ENCODE measurements around the gene GPNMB.
"Not testable (repeated sequence)": the region's sequence is repeated elsewhere in the genome, so short reads cannot be mapped to it uniquely, and the experiment has no call there.

The GPNMB gene

DNA sequence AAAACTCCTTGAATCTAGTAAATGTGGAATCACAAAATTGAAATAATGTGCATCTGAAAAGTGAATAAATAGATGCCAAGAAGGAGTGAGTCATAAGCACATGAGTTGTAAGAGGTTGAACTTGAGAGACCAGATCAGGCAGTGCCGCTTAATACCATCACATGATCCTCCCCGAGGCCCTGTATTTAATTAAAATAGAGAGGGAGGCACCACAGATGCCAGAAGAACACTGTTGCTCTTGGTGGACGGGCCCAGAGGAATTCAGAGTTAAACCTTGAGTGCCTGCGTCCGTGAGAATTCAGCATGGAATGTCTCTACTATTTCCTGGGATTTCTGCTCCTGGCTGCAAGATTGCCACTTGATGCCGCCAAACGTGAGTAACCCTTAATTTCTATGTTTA, at the start of gene GPNMB:
Gene GPNMB, plus strand, starts transcription at position 221 of the 400 bp plus-strand sequence. Its CDS starts 83 bp downstream, at position 304.
- DNase-seq (ENCODE audit: extremely low read depth in 1 of 2, low read depth in 1 of 2), result no peak

DNA sequence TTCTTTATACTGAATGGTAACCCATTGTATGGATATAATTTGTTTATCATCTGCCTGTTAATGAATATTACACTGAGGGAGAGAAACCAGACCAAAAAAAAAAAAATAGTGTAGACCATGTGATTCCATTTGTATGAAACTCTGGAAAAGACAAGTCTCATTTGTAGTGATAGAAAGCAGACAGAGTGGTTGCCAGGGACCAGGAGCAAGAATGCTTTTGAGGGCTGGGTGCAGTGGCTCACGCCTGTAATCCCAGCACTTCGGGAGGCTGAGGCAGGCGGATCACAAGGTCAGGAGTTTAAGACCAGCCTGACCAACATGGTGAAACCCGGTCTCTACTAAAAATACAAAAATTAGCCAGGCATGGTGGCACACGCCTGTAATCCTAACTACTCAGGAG, 48.8 kb upstream of the GPNMB start:
- not testable (repeated sequence) for DNase-seq (ENCODE audit: extremely low read depth in 1 of 2, low read depth in 1 of 2)

DNA sequence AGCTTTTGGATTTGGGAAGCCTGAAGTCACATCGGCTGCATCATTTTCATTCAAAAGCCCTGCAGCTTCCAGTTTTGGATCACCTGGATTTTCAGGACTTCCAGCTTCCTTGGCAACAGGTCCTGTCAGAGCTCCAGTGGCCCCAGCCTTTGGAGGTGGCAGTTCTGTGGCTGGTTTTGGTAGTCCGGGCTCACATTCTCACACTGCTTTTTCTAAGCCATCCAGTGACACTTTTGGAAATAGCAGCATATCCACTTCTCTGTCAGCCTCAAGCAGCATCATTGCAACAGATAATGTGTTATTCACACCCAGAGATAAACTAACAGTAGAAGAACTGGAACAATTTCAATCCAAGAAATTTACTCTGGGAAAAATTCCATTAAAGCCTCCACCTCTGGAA, 46.2 kb upstream of the GPNMB start:
- no peak for DNase-seq (ENCODE audit: extremely low read depth in 1 of 2, low read depth in 1 of 2)

DNA sequence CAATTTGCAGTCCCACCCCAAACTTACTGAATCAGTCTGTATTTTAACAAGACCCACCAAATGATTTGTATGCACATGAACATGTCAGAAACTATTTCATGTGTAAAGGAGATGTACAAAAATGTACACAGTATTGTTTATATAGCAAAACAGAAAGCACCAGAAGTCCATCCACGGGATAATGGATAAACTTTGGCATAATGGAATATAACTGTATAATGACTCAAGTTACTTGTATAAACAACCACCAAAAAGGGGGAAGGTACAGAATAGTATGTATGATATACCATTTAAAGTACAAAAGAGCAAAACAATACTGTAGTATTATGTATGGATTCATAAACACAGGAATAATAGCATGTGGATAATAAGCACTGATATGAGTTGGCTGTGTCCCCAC, 42.3 kb upstream of the GPNMB start:
- DNase-seq (ENCODE audit: extremely low read depth in 1 of 2, low read depth in 1 of 2), result no peak

- DNase-seq (ENCODE audit: extremely low read depth in 1 of 2, low read depth in 1 of 2), result no peak
These were observed 41.0 kb upstream of the GPNMB start for GRCh38 chr7:23205577-23205908.

- no peak for DNase-seq (ENCODE audit: extremely low read depth in 1 of 2, low read depth in 1 of 2)
These were observed 40.4 kb upstream of the GPNMB start for GRCh38 chr7:23205909-23206767.

DNA sequence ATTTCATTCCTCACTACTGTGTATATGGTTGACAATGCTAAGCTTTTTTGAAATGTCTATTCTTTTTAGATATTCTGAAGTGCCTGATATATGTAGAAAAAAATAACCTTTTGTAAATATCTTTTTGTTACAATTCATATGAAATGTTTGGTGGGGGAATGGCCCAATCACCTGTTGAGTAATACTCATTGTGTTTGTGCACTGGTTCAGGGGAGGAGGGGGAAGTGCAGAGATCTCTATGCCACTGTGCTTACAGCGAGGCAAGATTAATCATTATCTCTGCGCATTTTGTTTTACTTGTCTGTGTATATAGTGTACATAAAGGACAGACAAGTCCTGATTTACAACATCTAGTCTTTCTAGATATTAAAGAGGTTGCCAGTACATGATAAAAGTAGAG, 39.6 kb upstream of the GPNMB start:
- no peak for DNase-seq (ENCODE audit: extremely low read depth in 1 of 2, low read depth in 1 of 2)

GRCh38 chr7:23207884-23208283, 38.7 kb upstream of the GPNMB start:
- DNase-seq (ENCODE audit: extremely low read depth in 1 of 2, low read depth in 1 of 2), result no peak

DNA sequence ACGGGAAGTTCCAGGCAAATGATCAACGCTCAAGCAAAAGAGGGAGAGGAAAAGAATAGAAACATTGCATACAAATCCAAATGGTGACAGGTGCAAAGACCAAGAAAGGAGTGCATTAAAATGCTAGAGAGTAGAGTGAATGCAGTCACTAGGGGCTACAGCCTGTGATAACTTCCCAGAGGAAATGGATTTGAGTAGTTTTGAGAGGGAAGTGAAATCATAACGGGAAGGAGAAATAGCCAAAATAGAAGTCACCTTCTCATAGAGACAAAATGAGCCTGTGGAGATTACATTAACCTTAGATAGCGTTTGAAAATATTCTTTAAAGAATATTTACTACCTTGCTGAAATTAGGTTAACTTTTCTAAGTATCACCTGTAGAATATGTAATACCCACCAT, 38.3 kb upstream of the GPNMB start:
- DNase-seq (ENCODE audit: extremely low read depth in 1 of 2, low read depth in 1 of 2), result no peak

GRCh38 chr7:23210506-23210905, 36.1 kb upstream of the GPNMB start:
- no peak for DNase-seq (ENCODE audit: extremely low read depth in 1 of 2, low read depth in 1 of 2)

DNA sequence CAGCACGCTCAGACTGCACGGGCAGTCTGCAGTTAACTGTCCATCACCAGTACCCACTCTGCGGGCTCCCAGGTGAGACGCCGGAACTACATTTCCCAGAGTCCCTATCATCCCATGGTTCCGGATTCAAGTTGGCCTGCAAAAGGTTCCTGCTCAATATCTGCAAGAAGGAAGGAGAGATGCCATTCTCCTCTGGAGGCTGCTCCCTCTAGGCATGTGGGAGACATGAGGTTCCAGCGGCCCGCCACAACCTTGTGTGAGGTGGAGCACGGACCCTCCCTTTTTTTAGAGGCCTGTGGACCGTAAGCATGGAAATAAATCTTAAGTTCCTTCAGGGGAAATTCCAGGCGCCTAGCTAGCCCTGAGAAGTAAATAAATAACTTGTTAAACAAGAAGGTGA, 35.0 kb upstream of the GPNMB start:
- DNase-seq (ENCODE audit: extremely low read depth in 1 of 2, low read depth in 1 of 2), result no peak

DNA sequence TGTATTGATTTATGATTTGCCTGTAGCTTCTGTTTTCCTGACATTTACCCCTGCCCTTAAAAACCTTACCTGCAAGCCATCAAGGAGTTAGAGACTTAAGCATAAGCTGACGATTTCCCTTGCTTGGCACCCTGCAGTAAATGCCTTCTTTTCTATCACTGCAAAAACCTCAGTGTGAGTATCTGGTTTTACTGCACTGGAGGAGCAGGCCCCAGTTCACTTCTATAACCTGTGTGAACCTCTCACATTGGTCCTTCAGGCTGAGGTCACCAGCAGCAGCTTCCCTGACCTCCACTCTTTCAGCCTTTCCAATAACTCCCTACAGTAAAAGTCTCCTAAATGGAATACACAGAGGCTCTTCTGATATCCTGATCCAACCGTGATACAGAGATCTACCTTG, 34.2 kb upstream of the GPNMB start:
- no peak for DNase-seq (ENCODE audit: extremely low read depth in 1 of 2, low read depth in 1 of 2)

- no peak for DNase-seq (ENCODE audit: extremely low read depth in 1 of 2, low read depth in 1 of 2)
These were observed 33.7 kb upstream of the GPNMB start for GRCh38 chr7:23212841-23213240.

GRCh38 chr7:23213755-23214154, 32.8 kb upstream of the GPNMB start:
- no peak for DNase-seq (ENCODE audit: extremely low read depth in 1 of 2, low read depth in 1 of 2)

DNA sequence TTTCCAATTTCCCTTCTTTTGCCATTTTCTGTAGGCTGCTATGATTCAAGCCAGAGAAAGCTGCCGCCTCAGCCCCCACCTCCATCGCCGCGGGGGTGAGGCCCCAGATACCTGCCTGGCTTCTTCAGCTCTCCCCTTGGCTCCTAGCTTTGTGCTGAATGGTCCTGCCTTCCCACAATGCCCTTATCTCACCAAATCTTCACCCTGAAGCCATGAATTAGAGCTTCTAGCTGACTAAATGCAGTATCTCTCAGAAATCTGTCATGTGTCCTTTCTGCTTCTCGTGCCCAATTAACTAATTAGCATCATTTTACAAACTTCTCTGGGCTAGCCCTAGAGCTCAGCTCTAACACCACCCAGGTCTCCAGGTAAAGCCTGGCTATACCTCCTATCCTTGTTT, 32.2 kb upstream of the GPNMB start:
- DNase-seq (ENCODE audit: extremely low read depth in 1 of 2, low read depth in 1 of 2), result no peak

DNA sequence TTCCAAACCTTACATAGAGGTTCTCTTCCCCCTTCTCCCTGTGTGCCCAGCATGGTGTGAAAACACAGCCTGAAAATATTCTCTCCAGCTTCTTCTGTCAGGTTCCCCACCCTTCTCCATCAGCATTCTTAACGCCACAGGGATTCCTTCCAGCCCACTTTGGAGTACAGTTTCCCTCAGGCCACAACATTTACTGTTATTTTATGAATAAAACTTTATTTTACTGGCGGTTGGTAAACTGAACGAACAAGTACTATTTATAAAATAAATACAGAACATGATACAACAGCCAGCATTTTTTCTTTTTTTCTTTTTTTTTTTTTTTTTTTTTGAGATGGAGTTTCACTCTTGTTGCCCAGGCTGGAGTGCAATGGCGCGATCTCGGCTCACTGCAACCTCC, 31.6 kb upstream of the GPNMB start:
- no peak for DNase-seq (ENCODE audit: extremely low read depth in 1 of 2, low read depth in 1 of 2)

DNA sequence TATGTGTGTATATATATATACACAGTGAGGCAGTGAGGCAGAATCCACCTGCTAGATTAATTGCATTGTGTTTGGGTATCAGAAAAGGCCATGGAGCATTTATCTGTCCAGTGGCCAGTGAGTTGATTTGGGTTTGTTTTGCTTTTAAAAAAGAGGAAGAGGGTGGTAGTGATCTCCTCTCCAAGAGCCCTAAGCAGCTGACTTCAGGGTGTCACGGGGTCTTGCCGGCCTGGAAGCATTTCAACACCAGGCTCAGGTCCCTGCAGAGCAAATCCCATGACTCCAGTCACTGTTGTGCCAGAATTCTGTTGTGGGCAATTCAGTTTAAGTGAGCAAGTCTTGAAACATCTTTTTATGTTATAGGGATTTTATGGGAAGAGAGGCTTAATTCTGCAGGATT, 30.6 kb upstream of the GPNMB start:
- DNase-seq (ENCODE audit: extremely low read depth in 1 of 2, low read depth in 1 of 2), result no peak

GRCh38 chr7:23218196-23218595, 28.4 kb upstream of the GPNMB start:
- no peak for DNase-seq (ENCODE audit: extremely low read depth in 1 of 2, low read depth in 1 of 2)

DNA sequence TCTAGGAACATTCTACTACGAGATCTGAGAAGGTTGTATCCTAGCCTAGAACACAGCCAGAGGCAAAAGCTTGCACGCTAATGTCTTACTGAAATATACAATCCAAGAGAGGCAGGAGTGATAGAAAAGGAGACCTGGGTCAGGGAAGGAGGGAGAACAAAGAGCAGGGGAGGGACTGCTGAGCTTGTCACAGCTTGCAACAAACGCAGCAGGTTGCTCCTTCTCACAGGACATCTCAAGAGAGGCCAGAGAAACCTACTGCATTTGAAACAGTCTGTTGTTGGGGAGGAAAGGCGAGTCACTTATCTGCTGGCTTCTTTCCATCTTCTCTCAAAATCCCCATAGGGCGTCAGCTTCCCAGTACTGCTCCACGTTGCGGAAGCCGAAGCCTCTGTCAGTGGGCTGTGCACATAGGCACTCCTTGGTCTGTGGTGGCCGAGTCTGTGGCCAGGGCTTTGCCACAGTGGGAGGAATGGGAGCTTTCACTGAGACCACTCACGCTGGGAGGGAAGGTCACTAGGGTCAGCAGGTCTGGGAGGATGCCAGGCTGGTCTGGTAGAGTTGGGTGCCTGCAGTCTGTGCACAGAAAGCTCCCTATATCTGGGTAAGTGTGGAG, 25.8 kb upstream of the GPNMB start:
- DNase-seq (ENCODE audit: extremely low read depth in 1 of 2, low read depth in 1 of 2), result no peak

GRCh38 chr7:23222439-23223030, 24.0 kb upstream of the GPNMB start:
- no peak for DNase-seq (ENCODE audit: extremely low read depth in 1 of 2, low read depth in 1 of 2)

DNA sequence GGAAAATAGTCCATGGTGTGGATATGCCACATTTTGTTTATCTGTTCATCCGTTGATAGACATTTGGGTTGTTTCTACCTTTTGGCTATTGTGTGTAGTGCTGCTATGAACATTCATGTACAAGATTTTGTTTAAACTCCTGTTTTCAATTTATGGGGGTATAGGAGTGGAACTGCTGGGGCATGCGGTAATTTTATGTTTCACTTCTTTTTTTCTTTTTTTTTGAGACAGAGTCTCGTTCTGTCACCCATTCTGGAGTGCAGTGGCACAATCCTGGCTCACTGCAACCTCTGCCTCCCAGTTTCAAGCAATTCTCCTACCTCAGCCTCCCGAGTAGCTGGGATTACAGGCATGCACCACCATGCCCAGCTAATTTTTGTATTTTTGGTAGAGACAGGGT, 22.2 kb upstream of the GPNMB start:
- DNase-seq (ENCODE audit: extremely low read depth in 1 of 2, low read depth in 1 of 2), result not testable (repeated sequence)

GRCh38 chr7:23226844-23227450, 19.6 kb upstream of the GPNMB start:
- no peak for DNase-seq (ENCODE audit: extremely low read depth in 1 of 2, low read depth in 1 of 2)
